Measurements from ENCODE around the gene MAPK10. TPM values are rescaled to one million over a fixed set of nuclear protein-coding genes. Genes with fewer than 3 reads are reported as not detected.
"Not testable (repeated sequence)": the region's sequence is repeated elsewhere in the genome, so short reads cannot be mapped to it uniquely, and the experiment has no call there.

Gene MAPK10
- total RNA-seq, 1 experiment from 2014 or later: 19.8 TPM

DNA sequence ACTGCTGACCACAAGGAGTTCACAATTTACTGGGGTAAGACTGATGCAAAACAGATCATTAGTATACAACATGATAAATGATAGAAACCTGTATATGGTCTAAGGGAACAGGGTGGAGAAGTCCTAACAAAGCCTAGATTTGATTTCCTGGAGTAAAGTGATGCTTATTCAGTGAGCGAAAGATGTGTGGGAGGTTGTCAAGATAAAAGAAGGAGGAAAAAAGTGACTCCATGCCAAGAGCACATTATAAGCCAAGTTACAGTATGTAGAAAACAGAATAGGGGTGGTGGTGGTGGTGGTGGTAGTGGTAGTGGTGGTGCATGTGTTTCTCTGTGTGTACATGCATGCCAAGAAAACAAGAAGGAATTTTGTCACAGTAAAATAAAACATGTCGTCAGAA is 325.2 kb downstream of the MAPK10 start:
- in situ Hi-C loops (cut with HindIII; ENCODE audit: low pct_unique_long_range_greater_than_20kb, low sequenced_read_pairs): no loop called here
- no peak for DNase-seq (ENCODE audit: low read depth)

DNA sequence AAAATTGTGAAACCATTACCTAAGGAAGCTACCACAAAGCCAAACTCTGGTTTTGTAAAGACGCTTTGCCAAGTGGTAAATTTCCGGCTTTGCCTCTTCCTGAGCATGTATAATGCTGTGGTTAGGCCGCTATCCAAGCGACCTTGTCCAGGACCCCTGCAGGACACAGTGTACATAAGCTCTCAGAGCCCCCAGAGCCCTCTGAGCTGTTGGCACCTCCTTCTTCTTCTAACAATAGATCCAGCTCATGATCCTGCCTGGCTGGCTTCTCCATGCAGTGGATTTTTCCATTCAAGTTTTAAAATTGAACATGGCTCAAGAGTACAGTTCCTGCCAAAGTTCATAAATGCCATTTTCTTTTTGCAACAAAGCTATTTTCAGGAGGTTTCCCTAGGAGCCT is 326.7 kb downstream of the MAPK10 start:
- no peak for DNase-seq (ENCODE audit: low read depth)
- in situ Hi-C loops (cut with HindIII; ENCODE audit: low pct_unique_long_range_greater_than_20kb, low sequenced_read_pairs): no loop called here

DNA sequence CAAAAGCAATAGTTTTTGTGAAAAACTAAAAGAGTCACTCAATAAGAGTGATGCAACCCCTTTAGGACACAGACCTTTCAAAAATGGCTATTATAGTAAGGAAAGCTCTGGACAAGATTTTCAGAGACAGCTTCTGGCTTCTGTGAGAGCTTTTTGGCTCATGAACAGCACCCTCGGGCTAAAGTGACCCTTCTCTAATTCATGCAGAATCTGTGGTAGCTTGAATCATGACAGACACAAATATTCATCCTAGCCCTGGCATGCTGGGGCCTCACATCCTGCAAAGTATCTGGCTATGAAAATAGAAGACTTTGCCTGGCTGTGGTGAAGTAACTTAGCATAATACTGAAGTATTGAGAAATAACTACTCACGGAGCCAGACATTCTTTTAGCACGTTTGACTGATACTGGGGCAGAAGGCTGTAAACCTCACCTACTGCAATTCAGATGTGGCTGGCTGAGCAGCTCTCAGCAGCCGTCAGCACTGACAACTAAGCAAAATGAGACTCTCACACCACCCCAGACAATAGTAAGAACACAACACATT is 327.3 kb downstream of the MAPK10 start:
- no peak for DNase-seq (ENCODE audit: low read depth)
- in situ Hi-C loops (cut with HindIII; ENCODE audit: low pct_unique_long_range_greater_than_20kb, low sequenced_read_pairs): no loop called here

- in situ Hi-C loops (cut with HindIII; ENCODE audit: low pct_unique_long_range_greater_than_20kb, low sequenced_read_pairs): no loop called here
- no peak for DNase-seq (ENCODE audit: low read depth)
These were observed 327.9 kb downstream of the MAPK10 start for GRCh38 chr4:86031927-86032326.

DNA sequence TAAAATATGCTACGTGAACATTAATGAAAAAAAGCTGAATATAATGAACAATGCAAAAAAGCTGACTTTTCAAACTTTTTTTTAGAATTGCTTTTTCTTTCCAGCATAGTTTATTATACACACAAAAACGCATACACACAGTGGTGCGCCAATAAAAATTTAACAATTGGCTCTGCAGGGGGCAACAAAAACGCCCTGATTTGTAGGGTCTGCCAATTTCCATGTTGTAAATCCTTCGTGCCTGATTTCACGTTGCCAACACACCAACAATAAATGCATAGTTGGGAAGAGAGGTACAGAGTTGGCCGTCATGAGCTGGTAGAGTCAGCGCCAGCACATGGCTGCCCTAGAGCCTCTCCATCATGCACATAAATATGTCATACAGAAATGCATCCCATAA is 333.1 kb downstream of the MAPK10 start:
- no peak for DNase-seq (ENCODE audit: low read depth)
- in situ Hi-C loops (cut with HindIII; ENCODE audit: low pct_unique_long_range_greater_than_20kb, low sequenced_read_pairs): no loop called here

- in situ Hi-C loops (cut with HindIII; ENCODE audit: low pct_unique_long_range_greater_than_20kb, low sequenced_read_pairs); DNase-seq (ENCODE audit: low read depth): not testable (repeated sequence)
These were observed 338.2 kb downstream of the MAPK10 start for GRCh38 chr4:86021671-86022070.

DNA sequence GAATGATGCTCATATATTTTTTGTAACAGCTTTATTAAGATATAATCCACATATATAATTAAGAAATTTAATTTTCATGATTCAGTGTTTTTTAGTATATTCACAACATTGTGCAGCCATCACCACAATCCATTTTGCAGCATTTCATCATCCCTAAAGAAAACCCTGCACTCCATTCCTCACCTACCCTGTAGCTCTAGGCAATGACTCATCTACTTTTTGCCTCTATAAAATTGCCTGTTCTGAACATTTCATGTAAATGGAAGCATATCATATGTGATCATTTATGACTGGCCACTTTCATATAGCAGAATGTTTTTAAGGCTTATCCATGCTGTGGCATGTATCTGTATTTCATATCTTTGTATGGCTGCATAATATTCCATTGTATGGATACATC is 339.9 kb downstream of the MAPK10 start:
- in situ Hi-C loops (cut with HindIII; ENCODE audit: low pct_unique_long_range_greater_than_20kb, low sequenced_read_pairs): no loop called here
- no peak for DNase-seq (ENCODE audit: low read depth)

DNA sequence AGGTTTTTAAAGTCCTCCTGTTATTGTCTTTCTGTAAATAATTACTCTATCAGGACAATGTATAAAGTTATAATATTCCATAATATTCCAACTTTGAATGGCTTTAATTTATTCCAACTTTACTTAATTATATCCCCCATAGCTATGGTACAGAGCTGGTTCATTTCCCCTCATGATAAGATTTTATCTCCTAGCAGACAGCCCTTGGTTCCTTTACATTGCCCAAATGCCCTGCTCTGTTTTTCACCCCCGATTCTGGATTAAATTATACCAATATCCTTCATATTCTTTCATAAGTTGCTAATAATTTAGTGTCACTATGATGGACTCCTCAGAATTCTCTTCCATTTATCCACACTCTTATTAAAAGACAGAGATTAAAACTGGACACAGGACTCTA is 340.5 kb downstream of the MAPK10 start:
- in situ Hi-C loops (cut with HindIII; ENCODE audit: low pct_unique_long_range_greater_than_20kb, low sequenced_read_pairs): no loop called here
- no peak for DNase-seq (ENCODE audit: low read depth)

GRCh38 chr4:86015412-86016350 is 344.2 kb downstream of the MAPK10 start:
- in situ Hi-C loops (cut with HindIII; ENCODE audit: low pct_unique_long_range_greater_than_20kb, low sequenced_read_pairs): no loop called here
- no peak for DNase-seq (ENCODE audit: low read depth)

GRCh38 chr4:86014599-86014998 is 345.3 kb downstream of the MAPK10 start:
- in situ Hi-C loops (cut with HindIII; ENCODE audit: low pct_unique_long_range_greater_than_20kb, low sequenced_read_pairs): no loop called here
- DNase-seq (ENCODE audit: low read depth): no peak

DNA sequence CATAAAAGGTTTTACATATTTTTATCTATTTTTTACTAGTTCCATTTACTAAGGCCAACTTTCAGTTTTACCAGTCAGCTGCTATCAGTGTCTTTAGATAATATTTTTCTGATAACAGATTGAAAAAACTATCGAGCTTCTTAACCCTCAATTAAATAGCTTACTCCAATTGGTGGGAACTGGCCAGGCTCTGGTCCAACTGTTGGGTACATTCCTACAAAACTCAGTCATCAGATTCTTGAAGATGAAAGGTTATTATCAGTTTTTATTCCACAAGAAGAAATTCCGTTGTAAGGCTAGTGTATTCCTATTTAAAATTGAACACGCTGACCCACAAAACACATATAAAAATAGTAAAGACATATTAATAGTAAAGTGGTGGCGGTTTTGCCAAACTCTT is 346.2 kb downstream of the MAPK10 start:
- DNase-seq (ENCODE audit: low read depth): no peak
- in situ Hi-C loops (cut with HindIII; ENCODE audit: low pct_unique_long_range_greater_than_20kb, low sequenced_read_pairs): no loop called here

- in situ Hi-C loops (cut with HindIII; ENCODE audit: low pct_unique_long_range_greater_than_20kb, low sequenced_read_pairs): no loop called here
- peak; percentile 49 for DNase-seq (ENCODE audit: low read depth)
These were observed 348.7 kb downstream of the MAPK10 start for GRCh38 chr4:86011117-86011516.

DNA sequence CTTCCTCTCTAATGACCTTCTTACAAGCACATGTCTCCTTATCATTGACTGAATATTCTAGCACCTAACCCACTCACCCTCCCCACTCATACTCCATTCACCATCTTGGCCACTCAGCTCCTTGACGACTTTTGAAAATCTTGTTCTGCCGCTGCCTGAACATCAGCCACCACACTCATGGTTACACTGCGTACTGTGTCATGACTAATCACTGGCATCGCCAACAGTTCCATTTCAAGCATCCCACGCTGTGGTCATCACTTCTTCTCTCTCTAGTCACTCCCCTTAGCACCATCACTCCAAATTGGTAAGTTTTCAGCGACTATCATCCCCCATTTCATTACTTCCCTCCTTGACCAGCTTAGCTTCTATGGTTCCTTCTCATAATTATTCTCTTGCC is 352.8 kb downstream of the MAPK10 start:
- DNase-seq (ENCODE audit: low read depth): no peak
- in situ Hi-C loops (cut with HindIII; ENCODE audit: low pct_unique_long_range_greater_than_20kb, low sequenced_read_pairs): no loop called here

DNA sequence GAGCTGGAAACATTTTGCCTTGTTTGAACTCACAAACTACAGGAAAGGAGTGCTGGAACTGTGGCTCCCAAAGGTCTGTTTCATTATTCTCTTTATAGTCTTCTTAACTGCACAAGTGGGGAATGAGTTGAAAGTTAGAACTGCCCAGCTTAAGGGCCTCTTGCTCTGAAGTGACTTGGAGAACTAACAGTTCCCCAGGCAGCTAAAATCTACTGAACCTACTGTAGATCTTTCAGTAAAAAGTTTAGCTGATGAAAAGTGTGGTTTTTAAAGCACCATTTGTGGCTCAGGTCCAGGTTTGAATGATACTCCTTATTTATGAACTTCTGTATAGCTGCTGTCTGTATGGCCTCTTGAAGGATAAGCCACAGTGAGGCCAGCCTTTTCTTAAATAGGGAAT is 353.8 kb downstream of the MAPK10 start:
- in situ Hi-C loops (cut with HindIII; ENCODE audit: low pct_unique_long_range_greater_than_20kb, low sequenced_read_pairs): no loop called here
- DNase-seq (ENCODE audit: low read depth): no peak

- in situ Hi-C loops (cut with HindIII; ENCODE audit: low pct_unique_long_range_greater_than_20kb, low sequenced_read_pairs): no loop called here
- DNase-seq (ENCODE audit: low read depth): no peak
These were observed 355.8 kb downstream of the MAPK10 start for GRCh38 chr4:86004030-86004429.

DNA sequence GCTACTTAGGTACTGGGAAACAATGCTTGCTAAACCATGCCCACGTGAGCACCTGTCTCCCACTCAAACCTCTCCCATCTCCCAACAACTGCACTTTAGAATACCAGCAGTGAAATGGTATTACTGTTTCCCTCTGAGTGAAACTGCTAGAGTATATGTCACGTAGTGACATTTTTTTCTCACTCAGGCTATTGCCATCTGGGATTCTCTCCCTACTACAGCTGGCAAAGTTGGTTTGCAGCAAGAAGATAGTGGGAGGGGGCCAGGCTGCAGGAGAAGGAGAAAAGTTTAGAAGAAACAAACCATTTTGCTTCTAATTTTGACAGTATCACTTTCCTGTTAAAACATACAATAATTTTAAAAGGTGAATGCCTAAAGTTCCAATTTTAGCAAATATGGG is 358.3 kb downstream of the MAPK10 start:
- in situ Hi-C loops (cut with HindIII; ENCODE audit: low pct_unique_long_range_greater_than_20kb, low sequenced_read_pairs): no loop called here
- no peak for DNase-seq (ENCODE audit: low read depth)

- no peak for DNase-seq (ENCODE audit: low read depth)
- in situ Hi-C loops (cut with HindIII; ENCODE audit: low pct_unique_long_range_greater_than_20kb, low sequenced_read_pairs): loop anchor here (25.0 kb wide), 1 partner anchor 183 kb away; no protein-coding TSS in a partner anchor
These were observed 364.5 kb downstream of the MAPK10 start for GRCh38 chr4:85995361-85995760.

DNA sequence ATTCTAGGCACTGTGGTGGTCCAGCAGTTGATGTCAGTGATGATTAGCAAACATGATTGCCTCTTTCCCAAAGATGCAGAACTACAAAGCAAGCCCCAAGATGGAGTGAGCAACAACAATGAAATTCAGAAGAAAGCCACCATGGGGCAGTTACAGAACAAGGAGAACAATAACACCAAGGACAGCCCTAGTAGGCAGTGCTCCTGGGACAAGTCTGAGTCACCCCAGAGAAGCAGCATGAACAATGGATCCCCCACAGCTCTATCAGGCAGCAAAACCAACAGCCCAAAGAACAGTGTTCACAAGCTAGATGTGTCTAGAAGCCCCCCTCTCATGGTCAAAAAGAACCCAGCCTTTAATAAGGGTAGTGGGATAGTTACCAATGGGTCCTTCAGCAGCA is 365.3 kb downstream of the MAPK10 start:
- in situ Hi-C loops (cut with HindIII; ENCODE audit: low pct_unique_long_range_greater_than_20kb, low sequenced_read_pairs): loop anchor here (25.0 kb wide), 1 partner anchor 182 kb away; no protein-coding TSS in a partner anchor
- DNase-seq (ENCODE audit: low read depth): no peak

DNA sequence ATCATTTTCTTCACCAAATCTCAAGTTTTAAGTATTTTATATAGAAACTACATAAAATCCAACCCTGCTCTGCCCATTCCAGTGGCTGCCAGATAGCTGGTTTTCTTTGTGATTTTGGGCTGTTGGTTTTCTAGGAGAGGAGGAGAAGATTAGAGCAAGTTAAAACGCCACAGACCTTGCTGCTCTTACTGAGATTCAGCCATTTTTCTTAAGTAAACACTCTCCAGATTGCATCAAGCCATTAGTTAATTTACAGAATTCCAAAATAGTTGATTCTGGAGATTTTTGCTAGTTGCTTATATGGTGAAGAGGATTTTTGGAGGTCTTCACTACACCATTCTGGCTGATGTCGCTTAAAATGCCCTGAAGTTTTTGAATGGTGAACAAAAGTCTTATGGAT is 366.2 kb downstream of the MAPK10 start:
- in situ Hi-C loops (cut with HindIII; ENCODE audit: low pct_unique_long_range_greater_than_20kb, low sequenced_read_pairs): loop anchor here (25.0 kb wide), 1 partner anchor 181 kb away; no protein-coding TSS in a partner anchor
- DNase-seq (ENCODE audit: low read depth): no peak

DNA sequence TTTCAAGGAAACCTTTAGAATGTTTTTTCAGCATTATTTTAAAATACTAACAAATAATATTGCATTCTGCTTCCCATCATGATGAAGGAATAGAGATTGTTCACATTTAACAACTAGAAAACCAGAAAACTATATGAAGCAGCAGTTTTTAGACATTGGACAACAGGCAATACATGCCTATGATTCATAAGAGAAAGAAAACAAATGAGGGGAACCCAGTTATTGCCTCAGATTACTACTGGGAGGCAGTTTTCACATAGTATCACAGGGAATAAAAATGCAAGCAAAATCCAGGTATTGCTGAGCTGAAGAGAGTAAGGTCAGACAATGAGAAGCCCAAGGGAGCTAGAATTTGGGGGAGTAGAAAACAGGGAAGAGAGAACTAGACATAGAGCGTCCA is 373.6 kb downstream of the MAPK10 start:
- in situ Hi-C loops (cut with HindIII; ENCODE audit: low pct_unique_long_range_greater_than_20kb, low sequenced_read_pairs): loop anchor here (25.0 kb wide), 1 partner anchor 174 kb away; no protein-coding TSS in a partner anchor
- DNase-seq (ENCODE audit: low read depth): no peak
